ENCODE data around the gene CDYL.

The CDYL gene

GRCh38 chr6:4983322-4983721 is 207.1 kb downstream of the CDYL start:
- Histone ChIP-seq H3K4me1 (no peaks in the 10 kb centered on the region), H3K27me3 (peaks cover 3% of the 10 kb centered on the region; the same call in 1 of the 2 replicates), H3K9me3 (no peaks in the 10 kb centered on the region), H3K4me3 (ENCODE audit: low read depth, low read length) (no peak overlapping the region), H3K36me3 (no peaks in the 10 kb centered on the region)
- no peak for DNase-seq
- TF ChIP-seq CTCF (IDR thresholded peaks at IDR 0.05; ENCODE audit: low read depth, low read length): no peak

- H3K4me3 ChIP-seq (ENCODE audit: low read depth, low read length): no peak overlapping the region
- H3K4me1 ChIP-seq: no peaks in the 10 kb centered on the region
- TF ChIP-seq CTCF (IDR thresholded peaks at IDR 0.05; ENCODE audit: low read depth, low read length): no peak
- peaks cover 3% of the 10 kb centered on the region; the same call in 1 of the 2 replicates for H3K27me3 ChIP-seq
- no peak for DNase-seq
- no peaks in the 10 kb centered on the region for H3K9me3 ChIP-seq
- H3K36me3 ChIP-seq: no peaks in the 10 kb centered on the region
These were observed 210.8 kb downstream of the CDYL start for GRCh38 chr6:4986999-4987398.

GRCh38 chr6:4987432-4987831 is 211.2 kb downstream of the CDYL start:
- no peak for DNase-seq
- no peak for TF ChIP-seq CTCF (IDR thresholded peaks at IDR 0.05; ENCODE audit: low read depth, low read length)

GRCh38 chr6:4994741-4995140 is 218.5 kb downstream of the CDYL start:
- Histone ChIP-seq H3K36me3 (no peaks in the 10 kb centered on the region), H3K4me3 (ENCODE audit: low read depth, low read length) (no peak overlapping the region), H3K27me3 (no peaks in the 10 kb centered on the region), H3K4me1 (no peaks in the 10 kb centered on the region), H3K9me3 (no peaks in the 10 kb centered on the region)
- no peak for TF ChIP-seq CTCF (IDR thresholded peaks at IDR 0.05; ENCODE audit: low read depth, low read length)
- DNase-seq: no peak

More at GRCh38 chr6:4987432-4987831, 211.2 kb downstream of the CDYL start:
- H3K4me1 ChIP-seq: no peaks in the 10 kb centered on the region
- H3K4me3 ChIP-seq (ENCODE audit: low read depth, low read length): no peak overlapping the region
- H3K27me3 ChIP-seq: peaks cover 3% of the 10 kb centered on the region; the same call in 1 of the 2 replicates
- no peaks in the 10 kb centered on the region for H3K9me3 ChIP-seq
- no peaks in the 10 kb centered on the region for H3K36me3 ChIP-seq

- no peak for DNase-seq
- no peaks in the 10 kb centered on the region for H3K36me3 ChIP-seq
- no peaks in the 10 kb centered on the region for H3K4me1 ChIP-seq
- no peaks in the 10 kb centered on the region for H3K27me3 ChIP-seq
- no peaks in the 10 kb centered on the region for H3K9me3 ChIP-seq
- no peak overlapping the region for H3K4me3 ChIP-seq (ENCODE audit: low read depth, low read length)
- no peak for TF ChIP-seq CTCF (IDR thresholded peaks at IDR 0.05; ENCODE audit: low read depth, low read length)
These were observed 221.7 kb downstream of the CDYL start for GRCh38 chr6:4997862-4998261.

GRCh38 chr6:4999586-4999985 is 223.4 kb downstream of the CDYL start:
- H3K36me3 ChIP-seq: no peaks in the 10 kb centered on the region
- DNase-seq: no peak
- no peak for TF ChIP-seq CTCF (IDR thresholded peaks at IDR 0.05; ENCODE audit: low read depth, low read length)
- H3K27me3 ChIP-seq: no peaks in the 10 kb centered on the region
- H3K4me3 ChIP-seq (ENCODE audit: low read depth, low read length): no peak overlapping the region
- H3K4me1 ChIP-seq: no peaks in the 10 kb centered on the region
- H3K9me3 ChIP-seq: no peaks in the 10 kb centered on the region

Measured in BE2C (cell line).